Astrocyte of the spinal cord (primary cell): ENCODE results near the gene POFUT2.

Experiments used
- DNase-seq: peaks from one replicate; pipeline ENCODE4 v3.0.0; 2011; ENCODE audit warnings: low read depth, low spot score
- H3K4me3 ChIP-seq: 2 replicates; pipeline ENCODE4 v1.5.1; 2011; ENCODE audit warnings: low read depth, mild to moderate bottlenecking, low read length, moderate library complexity
- in situ Hi-C: cut with HindIII; loops from 2 replicates; pipeline ENCODE4 v1.10.0; 2017; ENCODE audit warnings: low sequenced_read_pairs
- TF ChIP-seq, protein P1 (sequence below): IDR thresholded peaks from 2 replicates; pipeline ENCODE4 v1.5.1; 2012; ENCODE audit warnings: low read depth, mild to moderate bottlenecking, low read length, inconsistent platforms

POFUT2 gene

DNA sequence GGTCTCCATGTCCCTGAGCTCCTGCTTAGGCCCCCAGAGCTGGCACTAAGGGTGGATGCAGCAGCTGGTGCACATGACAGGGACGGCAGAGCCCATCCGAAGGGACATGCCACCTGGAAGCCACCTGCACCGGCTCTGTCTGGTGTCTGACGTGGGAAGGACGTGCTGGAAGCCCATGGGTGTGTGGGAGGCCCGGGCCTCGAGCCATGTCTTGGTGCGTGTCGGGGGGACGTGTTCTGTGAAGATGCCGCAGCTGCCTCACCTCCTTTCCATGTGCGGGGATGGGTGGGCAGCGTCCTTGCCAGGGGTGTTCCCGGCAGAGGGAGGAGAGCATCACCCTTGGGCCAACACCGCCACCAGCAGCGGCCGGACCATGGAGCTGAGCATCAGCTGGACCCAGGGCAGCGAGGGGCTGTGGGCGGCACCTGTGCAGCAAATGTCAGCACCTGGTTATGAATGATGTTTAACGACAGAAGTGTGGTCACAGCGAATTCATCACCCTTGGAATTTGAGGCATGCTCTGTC is 15.5 kb upstream of the POFUT2 start:
- H3K4me3 ChIP-seq: no peak overlapping the region
- DNase-seq: no peak
- in situ Hi-C loops: no loop called here
- TF ChIP-seq, protein P1, sequence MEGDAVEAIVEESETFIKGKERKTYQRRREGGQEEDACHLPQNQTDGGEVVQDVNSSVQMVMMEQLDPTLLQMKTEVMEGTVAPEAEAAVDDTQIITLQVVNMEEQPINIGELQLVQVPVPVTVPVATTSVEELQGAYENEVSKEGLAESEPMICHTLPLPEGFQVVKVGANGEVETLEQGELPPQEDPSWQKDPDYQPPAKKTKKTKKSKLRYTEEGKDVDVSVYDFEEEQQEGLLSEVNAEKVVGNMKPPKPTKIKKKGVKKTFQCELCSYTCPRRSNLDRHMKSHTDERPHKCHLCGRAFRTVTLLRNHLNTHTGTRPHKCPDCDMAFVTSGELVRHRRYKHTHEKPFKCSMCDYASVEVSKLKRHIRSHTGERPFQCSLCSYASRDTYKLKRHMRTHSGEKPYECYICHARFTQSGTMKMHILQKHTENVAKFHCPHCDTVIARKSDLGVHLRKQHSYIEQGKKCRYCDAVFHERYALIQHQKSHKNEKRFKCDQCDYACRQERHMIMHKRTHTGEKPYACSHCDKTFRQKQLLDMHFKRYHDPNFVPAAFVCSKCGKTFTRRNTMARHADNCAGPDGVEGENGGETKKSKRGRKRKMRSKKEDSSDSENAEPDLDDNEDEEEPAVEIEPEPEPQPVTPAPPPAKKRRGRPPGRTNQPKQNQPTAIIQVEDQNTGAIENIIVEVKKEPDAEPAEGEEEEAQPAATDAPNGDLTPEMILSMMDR: no peak

DNA sequence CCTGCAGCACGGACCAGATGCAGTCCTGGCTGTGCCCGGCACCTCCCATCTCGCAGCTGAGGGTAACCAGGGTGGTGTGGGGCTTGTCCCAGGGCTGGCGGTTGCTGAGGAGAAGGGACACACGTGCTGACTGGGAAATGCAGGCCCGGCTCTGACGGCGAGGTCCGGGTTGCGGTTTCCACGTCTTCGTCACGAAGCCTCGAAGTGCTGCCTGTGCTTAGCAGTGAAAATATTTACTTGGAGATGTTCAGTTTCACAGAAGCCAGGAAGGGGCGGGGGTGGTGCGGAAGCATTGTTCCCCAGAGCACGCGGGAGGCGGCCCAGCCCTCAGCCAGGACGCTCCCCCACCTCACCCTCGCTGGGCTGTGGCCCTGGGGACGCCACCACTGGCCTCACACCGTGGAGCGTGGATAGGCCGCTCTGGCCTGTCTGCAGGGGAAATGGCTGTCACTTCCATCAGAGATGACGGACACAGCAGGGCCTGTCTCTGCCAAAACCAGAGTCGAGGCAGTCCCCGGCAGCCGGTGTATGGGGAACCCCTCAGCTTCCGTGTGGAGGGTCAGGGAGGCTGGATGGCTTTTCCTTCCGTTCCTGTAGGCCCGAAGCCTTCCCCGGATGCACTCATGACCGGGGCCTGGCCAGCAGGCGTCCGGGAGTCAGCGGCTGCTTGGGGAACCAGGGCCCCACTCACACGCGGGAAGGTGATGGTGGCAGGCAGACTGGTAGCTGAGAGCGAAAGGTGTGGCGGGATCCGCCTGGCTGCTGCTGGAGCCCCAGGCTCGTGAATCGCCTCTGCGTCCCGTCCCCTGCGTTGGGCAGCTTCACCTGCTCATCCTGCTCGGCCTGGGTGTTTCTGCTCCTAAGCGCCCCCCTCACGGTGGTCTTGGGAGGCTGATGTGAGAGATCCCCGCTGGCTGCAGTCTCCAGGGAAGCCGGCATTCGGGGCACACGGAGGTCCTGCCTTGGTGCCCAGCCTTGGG is 14.7 kb upstream of the POFUT2 start:
- in situ Hi-C loops: no loop called here
- peak; percentile 91 for DNase-seq
- H3K4me3 ChIP-seq: no peak overlapping the region
- TF ChIP-seq, protein P1: no peak

DNA sequence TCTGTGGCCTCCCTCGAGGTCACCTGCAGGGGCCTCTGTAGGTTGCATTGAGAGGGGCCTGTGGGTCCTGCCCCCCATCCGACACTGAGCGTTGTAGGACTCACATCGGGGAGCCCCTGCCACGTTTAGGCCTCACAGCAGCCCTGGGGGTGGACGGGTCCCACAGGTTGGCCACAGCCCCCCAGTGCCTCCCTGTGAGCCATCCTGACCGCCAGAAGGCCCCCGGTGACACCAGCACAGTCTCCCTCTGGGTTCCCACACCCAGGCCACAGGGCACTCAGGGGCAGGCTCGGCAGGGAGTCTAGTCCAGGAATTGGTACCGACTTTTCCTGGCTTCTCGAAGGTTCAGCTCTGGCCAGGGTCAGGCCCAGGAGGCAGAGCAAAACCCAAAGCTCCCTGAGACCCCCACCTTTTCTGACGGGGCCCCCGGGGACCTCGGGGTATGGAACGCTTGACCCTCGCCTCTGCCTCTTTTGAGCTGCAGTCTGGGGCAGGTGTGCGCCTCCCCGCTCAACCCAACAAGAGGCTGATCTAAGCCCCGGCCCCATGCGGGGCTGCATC is 13.9 kb upstream of the POFUT2 start:
- in situ Hi-C loops: no loop called here
- TF ChIP-seq, protein P1: no peak
- H3K4me3 ChIP-seq: no peak overlapping the region
- no peak for DNase-seq

DNA sequence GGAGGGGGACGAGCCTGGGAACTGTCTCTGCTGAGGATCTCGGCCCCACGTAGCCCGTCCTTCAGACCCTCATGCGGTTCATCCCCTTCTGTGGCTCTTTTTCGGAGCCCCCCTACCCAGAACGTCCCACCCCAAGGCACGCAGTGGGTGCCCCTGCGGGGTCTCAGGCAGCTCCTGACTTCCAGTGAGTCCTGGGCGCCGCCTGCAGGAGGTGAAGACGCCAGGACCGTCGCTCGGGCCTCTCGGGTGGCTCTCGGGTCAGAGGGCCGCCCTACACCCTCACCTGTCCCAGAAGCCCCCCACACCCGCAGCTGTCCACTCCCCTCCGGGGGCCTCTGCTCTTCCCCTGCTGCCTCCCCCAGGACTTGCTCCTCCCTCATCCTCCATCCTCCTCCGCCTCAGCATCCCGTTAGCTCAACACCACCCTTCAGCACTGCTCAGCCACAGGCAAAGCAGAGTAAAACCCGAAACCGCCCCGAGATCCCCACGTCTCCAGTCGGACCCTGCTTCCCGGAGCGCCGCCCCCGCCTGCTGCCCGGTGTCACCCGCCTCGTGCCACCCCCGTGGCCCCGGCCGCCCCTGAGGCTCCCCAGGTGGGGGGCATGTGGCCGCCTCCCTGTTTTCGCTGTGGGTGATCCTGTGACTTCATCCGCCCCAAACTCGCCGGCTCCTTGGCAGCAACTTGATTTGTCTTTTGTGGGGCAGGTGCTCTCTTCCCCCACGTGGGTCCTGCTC is 13.3 kb upstream of the POFUT2 start:
- TF ChIP-seq, protein P1: no peak
- no peak for DNase-seq
- no peak overlapping the region for H3K4me3 ChIP-seq
- in situ Hi-C loops: no loop called here

DNA sequence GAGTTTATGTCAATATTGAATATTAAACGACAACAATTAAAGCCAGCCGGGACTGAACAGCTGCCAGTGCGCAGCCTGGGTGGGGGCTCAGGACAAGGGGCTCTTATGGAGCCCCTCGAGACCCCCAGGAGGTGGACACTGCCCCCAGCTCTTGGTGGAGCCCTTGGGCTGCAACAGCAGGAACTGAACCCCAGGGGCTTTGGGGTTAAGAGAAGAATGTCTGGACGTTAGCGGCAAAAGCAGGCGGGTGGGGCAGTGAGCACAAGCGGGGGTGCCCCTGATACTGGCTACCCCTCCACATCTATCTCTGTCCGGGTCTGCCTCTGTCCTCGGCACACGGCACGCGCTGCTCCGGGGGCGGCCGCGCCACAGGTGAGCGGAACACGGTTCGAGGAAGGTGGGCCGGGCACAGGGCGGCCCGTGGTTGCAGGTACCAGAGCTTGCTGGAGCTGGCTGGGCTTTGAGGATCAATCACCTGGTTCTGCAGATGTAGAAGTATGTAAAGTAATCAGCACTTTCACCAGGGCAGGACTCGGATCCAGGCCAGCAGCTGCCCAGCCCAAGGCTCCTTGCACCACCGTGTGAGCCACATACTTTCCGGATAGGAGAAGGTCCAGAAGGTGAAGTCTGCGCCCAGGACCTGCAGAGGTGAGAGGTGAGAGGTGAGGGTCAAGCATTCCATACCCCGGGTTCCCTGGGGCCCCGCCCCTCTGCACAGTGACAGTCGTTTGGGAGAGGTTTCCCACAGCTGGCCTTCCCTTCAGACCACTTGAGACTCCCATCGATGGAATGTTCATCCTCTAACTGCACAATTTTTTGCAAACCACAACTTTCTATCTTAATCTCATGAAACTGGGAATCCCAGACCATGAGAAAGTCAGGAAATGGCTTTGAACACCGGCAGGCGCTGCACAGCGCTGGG is 12.4 kb upstream of the POFUT2 start:
- TF ChIP-seq, protein P1: no peak
- H3K4me3 ChIP-seq: no peak overlapping the region
- DNase-seq: peak; percentile 78
- in situ Hi-C loops: no loop called here
